HG03460 (cell line): ENCODE data around the gene ATP2C1.
A peak's percentile ranks its signal among the peaks of the same experiment; 100 is the strongest.

Source experiments
- ATAC-seq: cut with Tn5 transposase; IDR thresholded peaks from one replicate; pipeline ENCODE4 v1.9.1; 2021; ENCODE audit not compliant: unreplicated experiment

ATP2C1 gene

GRCh38 chr3:130895690-130896488 is 2.0 kb downstream of the ATP2C1 start:
- ATAC-seq = no peak

GRCh38 chr3:130897316-130897715 is 3.4 kb downstream of the ATP2C1 start:
- no peak for ATAC-seq

GRCh38 chr3:130900959-130901358 is 7.1 kb downstream of the ATP2C1 start:
- ATAC-seq = no peak

- no peak for ATAC-seq
These were observed 7.8 kb downstream of the ATP2C1 start for GRCh38 chr3:130901463-130902204.

- ATAC-seq = no peak
These were observed 9.6 kb downstream of the ATP2C1 start for GRCh38 chr3:130903412-130903908.

DNA sequence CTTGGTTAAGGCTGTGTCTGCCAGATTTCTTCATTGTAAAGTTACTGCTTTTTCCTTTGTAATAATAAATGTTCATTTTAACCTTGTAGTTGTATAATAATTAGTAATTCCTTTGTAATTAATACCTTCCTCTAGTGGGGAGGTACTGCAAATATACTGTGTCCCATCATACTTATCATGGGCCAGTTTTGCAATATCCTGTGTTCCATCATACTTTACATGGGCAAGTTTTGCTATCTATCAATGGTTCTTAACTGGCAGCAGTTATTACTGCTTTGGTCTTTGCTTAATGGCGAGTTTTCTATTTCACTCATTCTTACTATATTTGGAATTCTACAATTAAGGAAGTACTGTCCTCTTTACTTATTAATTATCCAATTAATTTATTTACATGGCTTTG is 10.6 kb downstream of the ATP2C1 start:
- ATAC-seq = no peak

- peak; percentile 34 for ATAC-seq
These were observed 11.7 kb downstream of the ATP2C1 start for GRCh38 chr3:130905551-130905950.

GRCh38 chr3:130906374-130906995 is 12.6 kb downstream of the ATP2C1 start:
- ATAC-seq = no peak

GRCh38 chr3:130907500-130907899 is 13.6 kb downstream of the ATP2C1 start:
- no peak for ATAC-seq

- no peak for ATAC-seq
These were observed 14.1 kb downstream of the ATP2C1 start for GRCh38 chr3:130907966-130908365.

GRCh38 chr3:130915567-130916292 is 21.8 kb downstream of the ATP2C1 start:
- no peak for ATAC-seq

GRCh38 chr3:130916507-130917167 is 22.8 kb downstream of the ATP2C1 start:
- ATAC-seq = peak; percentile 57

GRCh38 chr3:130918328-130918727 is 24.4 kb downstream of the ATP2C1 start:
- no peak for ATAC-seq

- ATAC-seq = peak; percentile 54
These were observed 31.7 kb downstream of the ATP2C1 start for GRCh38 chr3:130925628-130926027.

DNA sequence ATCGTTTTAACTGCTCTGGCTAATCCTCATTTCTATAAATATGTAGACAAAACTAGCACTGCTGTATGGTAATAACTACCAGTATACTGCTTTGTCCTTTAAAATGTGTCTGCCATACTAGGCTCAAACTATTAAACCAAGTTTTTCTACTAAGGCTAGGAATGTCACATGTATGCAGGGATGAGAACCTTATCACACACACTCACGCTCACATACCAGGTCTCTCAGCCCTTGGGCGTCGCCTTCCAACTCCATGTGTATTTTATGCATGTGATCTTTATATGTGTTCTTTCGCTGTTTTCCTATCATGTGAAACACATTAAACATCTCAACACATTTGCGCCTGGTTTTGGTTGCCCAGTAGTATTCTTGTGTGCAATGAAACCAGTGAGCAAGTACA is 32.6 kb downstream of the ATP2C1 start:
- no peak for ATAC-seq

DNA sequence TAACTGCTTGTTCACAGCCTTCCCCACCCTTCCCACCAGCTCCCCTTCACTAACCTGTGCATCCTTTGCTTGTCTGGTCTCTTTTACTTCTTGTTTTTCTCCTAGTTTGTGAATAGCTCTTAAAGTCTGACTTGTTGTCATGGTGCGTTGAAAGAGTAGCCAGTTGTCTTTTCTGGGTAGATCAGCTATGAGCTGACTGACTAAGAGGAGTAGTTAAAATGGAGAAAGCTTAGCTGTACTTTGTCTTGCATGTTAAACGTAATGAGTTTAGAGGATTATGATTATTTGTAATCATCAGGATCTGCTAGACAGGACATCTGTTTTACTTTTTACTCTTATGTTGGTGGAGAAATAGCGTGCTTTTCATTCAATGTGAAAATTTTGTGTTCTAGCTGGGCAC is 35.9 kb downstream of the ATP2C1 start:
- ATAC-seq = no peak

GRCh38 chr3:130932979-130933378 is 39.1 kb downstream of the ATP2C1 start:
- ATAC-seq = no peak

DNA sequence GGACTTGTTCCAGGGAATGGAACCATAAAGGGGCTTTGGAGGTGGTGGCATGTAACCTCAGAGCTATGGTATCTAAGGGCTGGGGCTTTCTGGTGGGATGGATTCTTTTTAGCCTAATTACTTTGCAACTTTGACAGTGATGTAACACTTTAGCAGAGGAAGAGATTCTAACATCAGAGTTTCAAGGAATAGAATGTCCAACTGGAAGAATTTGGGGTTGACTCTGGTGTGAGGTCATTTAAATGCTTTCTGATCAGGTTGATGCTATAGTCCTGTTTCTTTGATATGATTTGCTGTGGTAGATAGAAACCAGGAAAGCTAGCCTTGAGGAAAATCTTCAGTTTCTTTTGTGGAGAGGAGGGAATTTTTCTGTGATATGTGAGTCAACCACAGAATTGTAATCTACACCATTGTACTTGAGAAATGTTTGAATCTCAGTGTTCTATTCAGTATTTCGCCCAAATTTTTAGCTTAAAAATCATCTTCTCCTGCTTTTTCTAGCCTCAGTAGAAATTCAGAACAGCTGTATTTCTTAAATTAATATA is 40.0 kb downstream of the ATP2C1 start:
- no peak for ATAC-seq

- no peak for ATAC-seq
These were observed 40.7 kb downstream of the ATP2C1 start for GRCh38 chr3:130934442-130935089.
